ENCODE results near the gene PHETA1.

PHETA1 gene

GRCh38 chr12:111352296-111352993 is 16.4 kb downstream of the PHETA1 start:
- TF ChIP-seq CTCF (IDR thresholded peaks at IDR 0.05), result no peak

GRCh38 chr12:111351026-111351425 is 17.9 kb downstream of the PHETA1 start:
- TF ChIP-seq CTCF (IDR thresholded peaks at IDR 0.05), result no peak

- TF ChIP-seq CTCF (IDR thresholded peaks at IDR 0.05), result no peak
These were observed 19.0 kb downstream of the PHETA1 start for GRCh38 chr12:111349748-111350520.

GRCh38 chr12:111349101-111349747 is 19.7 kb downstream of the PHETA1 start:
- TF ChIP-seq CTCF (IDR thresholded peaks at IDR 0.05), result no peak

GRCh38 chr12:111347891-111348644 is 20.8 kb downstream of the PHETA1 start:
- no peak for TF ChIP-seq CTCF (IDR thresholded peaks at IDR 0.05)

- TF ChIP-seq CTCF (IDR thresholded peaks at IDR 0.05), result no peak
These were observed 24.5 kb downstream of the PHETA1 start for GRCh38 chr12:111344254-111344875.

- no peak for TF ChIP-seq CTCF (IDR thresholded peaks at IDR 0.05)
These were observed 25.7 kb downstream of the PHETA1 start for GRCh38 chr12:111343181-111343580.
